22Rv1 (cell line): ENCODE results near the gene CCHCR1.
"Not testable (repeated sequence)": the region's sequence is repeated elsewhere in the genome, so short reads cannot be mapped to it uniquely, and the experiment has no call there.

Experiments used
- H3K27ac ChIP-seq: fragments of 450-650 bp; 2 replicates; pipeline ENCODE4 v1.5.1; 2017
- CTCF ChIP-seq: fragments of 450-650 bp; IDR thresholded peaks from 2 replicates; pipeline ENCODE4 v1.5.1; 2017; ENCODE audit warnings: mild to moderate bottlenecking
- ZFX ChIP-seq: fragments of 450-650 bp; IDR thresholded peaks from 2 replicates; pipeline ENCODE4 v1.6.1; 2017; ENCODE audit warnings: antibody characterized with exemption, borderline replicate concordance

CCHCR1 gene

GRCh38 chr6:31187780-31188194 is 30.2 kb upstream of the CCHCR1 start:
- TF ChIP-seq ZFX: no peak
- no peak for TF ChIP-seq CTCF
- peak overlapping the region; percentile 94 for H3K27ac ChIP-seq

GRCh38 chr6:31186052-31186734 is 28.6 kb upstream of the CCHCR1 start:
- no peak for TF ChIP-seq ZFX
- peak overlapping the region; percentile 94 for H3K27ac ChIP-seq

- peak overlapping the region; percentile 94 for H3K27ac ChIP-seq
These were observed 28.1 kb upstream of the CCHCR1 start for GRCh38 chr6:31185695-31186051.

GRCh38 chr6:31183859-31184258 is 26.3 kb upstream of the CCHCR1 start:
- H3K27ac ChIP-seq: not testable (repeated sequence)

GRCh38 chr6:31183287-31183686 is 25.7 kb upstream of the CCHCR1 start:
- H3K27ac ChIP-seq: not testable (repeated sequence)

- no peak overlapping the region for H3K27ac ChIP-seq
- TF ChIP-seq ZFX (no peak), CTCF (no peak)
These were observed 22.9 kb upstream of the CCHCR1 start for GRCh38 chr6:31180500-31180899.

GRCh38 chr6:31179896-31180295 is 22.3 kb upstream of the CCHCR1 start:
- TF ChIP-seq CTCF: no peak
- no peak for TF ChIP-seq ZFX
- H3K27ac ChIP-seq: no peak overlapping the region

GRCh38 chr6:31179042-31179386 is 21.4 kb upstream of the CCHCR1 start:
- no peak overlapping the region for H3K27ac ChIP-seq
- no peak for TF ChIP-seq ZFX
- no peak for TF ChIP-seq CTCF

GRCh38 chr6:31178143-31179041 is 20.8 kb upstream of the CCHCR1 start:
- TF ChIP-seq CTCF: no peak
- no peak for TF ChIP-seq ZFX
- H3K27ac ChIP-seq: no peak overlapping the region
